Endothelial cell of umbilical vein (primary cell): ENCODE measurements around the gene HDAC7. TPM values are rescaled to one million over a fixed set of nuclear protein-coding genes. Genes with fewer than 3 reads are reported as not detected.

Source experiments
- BruUV-seq: library from RNA; stranded (reverse); fragments of 400-500 nt; replicated peaks from 2 replicates; lab custom pipeline; 2021; lab: Mats Ljungman, UMichigan
- CTCF ChIA-PET: fragments of 300-600, 350-600 bp; sonication (Branson Sonifier 250); formaldehyde crosslinking; loops from one replicate; lab custom pipeline; 2021; ENCODE audit warnings: antibody characterized with exemption, inconsistent platforms; lab: Charles Lee
- POLR2A ChIA-PET: fragments of 300-600, 350-600 bp; sonication (Branson Sonifier 250); formaldehyde crosslinking; loops from one replicate; lab custom pipeline; 2021; ENCODE audit warnings: antibody characterized with exemption, inconsistent platforms; lab: Charles Lee
- DNase-seq: peaks from one replicate; pipeline ENCODE4 v3.0.0-alpha.2; 2011; ENCODE audit warnings: low read depth, low spot score
- FAIRE-seq: peaks from 2 replicates; lab custom pipeline; 2011; peaks lifted over from hg19 to GRCh38; lab: Jason Lieb, UNC
- H2AFZ ChIP-seq: 2 replicates; pipeline ENCODE4 v1.6.0; 2012; ENCODE audit warnings: low read depth, low read length, control low read depth, inconsistent platforms
- H3K27ac ChIP-seq: 2 replicates; pipeline ENCODE4 v1.5.1; 2011; ENCODE audit warnings: low read depth, mild to moderate bottlenecking, control low read depth, low read length, moderate library complexity; ENCODE audit not compliant: insufficient read depth
- H3K27me3 ChIP-seq, 2 experiments: 2 replicates each; pipeline versions ENCODE4 v1.6.0 to v1.6.1; 2011; ENCODE audit warnings: low read length in 2 of 2, mixed read lengths in 1 of 2; ENCODE audit not compliant: control insufficient read depth in 2 of 2, insufficient read depth in 2 of 2
- H3K36me3 ChIP-seq, 2 experiments: 2 replicates in 1 of 2; 3 replicates in 1 of 2; pipeline ENCODE4 v1.5.1; 2011; ENCODE audit warnings: low read length in 2 of 2, mild to moderate bottlenecking in 1 of 2, moderate library complexity in 1 of 2; ENCODE audit not compliant: control insufficient read depth in 2 of 2, insufficient read depth in 2 of 2; ENCODE audit errors: extremely low read depth in 1 of 2
- H3K4me1 ChIP-seq: 3 replicates; pipeline ENCODE4 v1.5.1; 2011; ENCODE audit warnings: mild to moderate bottlenecking, low read length; ENCODE audit not compliant: control insufficient read depth, insufficient read depth; ENCODE audit errors: extremely low read depth
- H3K4me2 ChIP-seq: 2 replicates; pipeline ENCODE4 v1.6.1; 2011; ENCODE audit warnings: low read length, control low read depth, mixed read lengths; ENCODE audit not compliant: insufficient read depth
- H3K4me3 ChIP-seq, 3 experiments: fragments of 200-600 bp in 1 of 3; sonication (generic), shearing (Covaris generic) in 1 of 3; replicated peaks in 1 of 3; 2 replicates each; pipeline ENCODE4 v1.5.1; 2011 to 2016; ENCODE audit warnings: control low read depth in 3 of 3, low read length in 3 of 3, mild to moderate bottlenecking in 2 of 3, inconsistent platforms in 1 of 3, low read depth in 1 of 3, moderate library complexity in 1 of 3; ENCODE audit not compliant: insufficient read depth in 1 of 3
- H3K79me2 ChIP-seq: 2 replicates; pipeline ENCODE4 v1.6.0; 2012; ENCODE audit warnings: low read length, inconsistent platforms; ENCODE audit not compliant: control insufficient read depth, insufficient read depth
- H3K9ac ChIP-seq: replicated peaks from 2 replicates; pipeline ENCODE3; 2011; ENCODE audit warnings: low read length, control low read depth; ENCODE audit not compliant: insufficient read depth; ENCODE audit errors: extremely low read depth
- H3K9me1 ChIP-seq: replicated peaks from 3 replicates; pipeline ENCODE4 v1.6.0; 2011; ENCODE audit warnings: mild to moderate bottlenecking, low read length; ENCODE audit not compliant: control insufficient read depth, insufficient read depth; ENCODE audit errors: extremely low read depth
- H3K9me3 ChIP-seq: replicated peaks from 2 replicates; pipeline ENCODE4 v1.5.1; 2012; ENCODE audit warnings: low read length, inconsistent platforms; ENCODE audit not compliant: control insufficient read depth, insufficient read depth
- H4K20me1 ChIP-seq: replicated peaks from 2 replicates; pipeline ENCODE3; 2011; ENCODE audit warnings: mild to moderate bottlenecking, low read length; ENCODE audit not compliant: control insufficient read depth, insufficient read depth; ENCODE audit errors: extremely low read depth
- CTCF ChIP-seq, 2 donors: IDR thresholded peaks; 1 replicate in 1 of 2; 2 replicates in 1 of 2; pipeline ENCODE4 v1.5.1; 2011; ENCODE audit warnings: low read length in 2 of 2, mild to moderate bottlenecking in 2 of 2, moderate library complexity in 2 of 2, control low read depth in 1 of 2, inconsistent platforms in 1 of 2, low read depth in 1 of 2; ENCODE audit not compliant: insufficient read depth in 1 of 2; ENCODE audit errors: extremely low read depth in 1 of 2
- EZH2 ChIP-seq: IDR thresholded peaks from 2 replicates; pipeline ENCODE4 v1.6.1; 2012; ENCODE audit warnings: borderline replicate concordance, low read depth, mild to moderate bottlenecking, moderate library complexity, low read length, inconsistent platforms; ENCODE audit not compliant: severe bottlenecking
- JUN ChIP-seq: IDR thresholded peaks from 2 replicates; pipeline ENCODE4 v1.6.1; 2011; ENCODE audit warnings: borderline replicate concordance, low read depth; ENCODE audit not compliant: insufficient read length, insufficient read depth
- MYC ChIP-seq: IDR thresholded peaks from one replicate; pipeline ENCODE4 v1.6.1; 2011; ENCODE audit warnings: mild to moderate bottlenecking, low read depth, low read length
- POLR2A ChIP-seq: IDR thresholded peaks from 2 replicates; pipeline ENCODE4 v1.6.1; 2012; ENCODE audit warnings: low read depth, mild to moderate bottlenecking, control low read depth, low read length
- POLR2AphosphoS5 ChIP-seq: IDR thresholded peaks from 2 replicates; pipeline ENCODE4 v1.6.1; 2012; ENCODE audit warnings: low read depth, mild to moderate bottlenecking, control low read depth, low read length, moderate library complexity; ENCODE audit not compliant: insufficient read depth
- dilution Hi-C: fragments of 300-500 bp; cut with MboI; formaldehyde crosslinking; loops from one replicate; pipeline ENCODE4 v1.15.0; 2019; ENCODE audit warnings: low sequenced_read_pairs; ENCODE audit not compliant: extremely low pct_ligation_motif_present
- intact Hi-C: fragments of 100-400 bp; cut with micrococcal nuclease; formaldehyde crosslinking; loops from one replicate; pipeline ENCODE4 v1.10.0; 2022
- polyA plus RNA-seq, 4 experiments: library from polyadenylated mRNA; depleted of rRNA in 3 of 4; stranded (reverse) in 3 of 4; unstranded in 1 of 4; fragments of >200 nt; gene quantifications; 2 replicates each; pipeline versions ENCODE4 v1.2.1 to v1.2.3, GENCODE V29; 2011 to 2012; ENCODE audit warnings: missing spikeins in 1 of 4
- total RNA-seq: library from RNA; stranded (reverse); gene quantifications from 2 replicates; pipeline ENCODE4 v1.2.3, GENCODE V29; 2021

The HDAC7 gene
- total and polyA plus RNA-seq, 2 donors (not counting 3 experiments of a cell fraction or from before 2014, with no cell fraction given): 119 to 249 TPM

- no peaks in the 10 kb centered on the region for H3K9me3 ChIP-seq
- dilution Hi-C loops (no loop called here), intact Hi-C loops (no loop called here)
- no peak overlapping the region for H2AFZ ChIP-seq
- H3K9ac ChIP-seq: no peak overlapping the region
- ChIA-PET CTCF (interaction anchor here (1.0 to 15.8 kb wide), 4 partner anchors 9 to 71 kb away, joined by 4 to 427 read pairs (median 5); no protein-coding TSS in a partner anchor), POLR2A (no interaction called here)
- no peak overlapping the region for H3K4me3 ChIP-seq
- peaks cover 2% of the 10 kb centered on the region for H3K79me2 ChIP-seq
- no TSS peak for BruUV-seq
- peaks cover 44 to 85% of the 10 kb centered on the region in 2 experiments for H3K36me3 ChIP-seq
- DNase-seq (no peak), FAIRE-seq (no peak)
- TF ChIP-seq POLR2AphosphoS5 (no peak), EZH2 (no peak), JUN (no peak), MYC (no peak), CTCF (IDR thresholded peaks at IDR 0.05; ENCODE audit: extremely low read depth in 1 of 2, insufficient read depth in 1 of 2, low read depth in 1 of 2, low read length in 2 of 2) (no peak), POLR2A (no peak)
- H4K20me1 ChIP-seq: no peaks in the 10 kb centered on the region
- H3K4me1 ChIP-seq: no peaks in the 10 kb centered on the region
- no peaks in the 10 kb centered on the region for H3K9me1 ChIP-seq
- H3K4me2 ChIP-seq: no peak overlapping the region
- H3K27me3 ChIP-seq: no peaks in the 10 kb centered on the region
- H3K27ac ChIP-seq: no peak overlapping the region
Observed at GRCh38 chr12:47789141-47789540, 30.6 kb downstream of the HDAC7 start.
